Stimulated activated CD4-positive, alpha-beta T cell treated with anti-CD3 and anti-CD28 coated beads, Interleukin-4, amount 100 ng/mL, for 24 hours (primary cell): Measurements from ENCODE around the gene APOBEC2.

Source experiments
- DNase-seq: peaks from one replicate; pipeline ENCODE4 v3.0.0-alpha.2; 2020

The APOBEC2 gene

GRCh38 chr6:41062056-41062455 is 9.1 kb downstream of the APOBEC2 start:
- DNase-seq, result no peak

GRCh38 chr6:41063884-41064285 is 10.9 kb downstream of the APOBEC2 start:
- no peak for DNase-seq

GRCh38 chr6:41064841-41065240 is 11.8 kb downstream of the APOBEC2 start:
- no peak for DNase-seq

GRCh38 chr6:41065550-41066026 is 12.6 kb downstream of the APOBEC2 start:
- DNase-seq, result no peak

- peak; percentile 72 for DNase-seq
These were observed 13.9 kb downstream of the APOBEC2 start for GRCh38 chr6:41066867-41067304.

GRCh38 chr6:41071501-41071922 is 18.5 kb downstream of the APOBEC2 start:
- DNase-seq, result no peak

- peak; percentile 100 for DNase-seq
These were observed 19.2 kb downstream of the APOBEC2 start, which contains the start of gene OARD1 for GRCh38 chr6:41071923-41072835. Gene OARD1 (minus strand): TSS chr6:41072356. CDS start chr6:41071634, 722 bp downstream.

GRCh38 chr6:41072836-41073202 is 19.8 kb downstream of the APOBEC2 start, which contains the start of gene NFYA:
Gene NFYA (plus strand): TSS chr6:41072974. CDS start chr6:41079090, 6,116 bp downstream.
- no peak for DNase-seq

GRCh38 chr6:41073203-41073967 is 20.4 kb downstream of the APOBEC2 start:
- DNase-seq, result peak; percentile 80

- DNase-seq, result no peak
These were observed 21.1 kb downstream of the APOBEC2 start for GRCh38 chr6:41073968-41074691.

- DNase-seq, result no peak
These were observed 21.9 kb downstream of the APOBEC2 start for GRCh38 chr6:41074692-41075436.

GRCh38 chr6:41075651-41076626 is 22.9 kb downstream of the APOBEC2 start:
- DNase-seq, result no peak

- no peak for DNase-seq
These were observed 24.5 kb downstream of the APOBEC2 start for GRCh38 chr6:41077536-41077935.

GRCh38 chr6:41078101-41078500 is 25.1 kb downstream of the APOBEC2 start:
- DNase-seq, result no peak

GRCh38 chr6:41079080-41079479 is 26.1 kb downstream of the APOBEC2 start:
- no peak for DNase-seq

GRCh38 chr6:41080621-41081020 is 27.6 kb downstream of the APOBEC2 start:
- no peak for DNase-seq

- DNase-seq, result no peak
These were observed 30.1 kb downstream of the APOBEC2 start for GRCh38 chr6:41083072-41083471.

- no peak for DNase-seq
These were observed 32.2 kb downstream of the APOBEC2 start for GRCh38 chr6:41085182-41085581.

GRCh38 chr6:41088451-41088850 is 35.4 kb downstream of the APOBEC2 start:
- no peak for DNase-seq

GRCh38 chr6:41090841-41091761 is 38.1 kb downstream of the APOBEC2 start:
- no peak for DNase-seq
